ENCODE results near the gene AMOTL2.

DNA sequence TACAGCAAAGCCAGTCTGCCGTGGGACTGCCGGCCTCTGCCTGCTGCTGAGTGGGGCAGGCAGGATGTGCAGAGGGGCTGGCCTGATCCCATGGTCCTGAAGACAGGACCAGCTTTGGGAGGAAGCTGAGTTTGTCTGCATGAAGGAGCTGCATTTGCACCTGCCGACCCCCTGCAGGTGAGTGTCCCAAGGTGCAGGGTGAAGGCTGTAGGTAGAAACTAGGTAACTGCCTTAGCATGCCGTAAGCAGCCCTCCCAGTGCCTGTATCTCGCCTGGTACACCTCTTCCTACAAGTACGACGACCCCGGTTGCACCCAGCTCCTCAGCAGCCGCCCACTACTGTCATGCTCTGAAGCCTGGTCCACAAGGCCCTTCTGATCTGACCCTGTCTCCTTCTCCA lies 34.9 kb downstream of the AMOTL2 start:
- TF ChIP-seq, protein P1, sequence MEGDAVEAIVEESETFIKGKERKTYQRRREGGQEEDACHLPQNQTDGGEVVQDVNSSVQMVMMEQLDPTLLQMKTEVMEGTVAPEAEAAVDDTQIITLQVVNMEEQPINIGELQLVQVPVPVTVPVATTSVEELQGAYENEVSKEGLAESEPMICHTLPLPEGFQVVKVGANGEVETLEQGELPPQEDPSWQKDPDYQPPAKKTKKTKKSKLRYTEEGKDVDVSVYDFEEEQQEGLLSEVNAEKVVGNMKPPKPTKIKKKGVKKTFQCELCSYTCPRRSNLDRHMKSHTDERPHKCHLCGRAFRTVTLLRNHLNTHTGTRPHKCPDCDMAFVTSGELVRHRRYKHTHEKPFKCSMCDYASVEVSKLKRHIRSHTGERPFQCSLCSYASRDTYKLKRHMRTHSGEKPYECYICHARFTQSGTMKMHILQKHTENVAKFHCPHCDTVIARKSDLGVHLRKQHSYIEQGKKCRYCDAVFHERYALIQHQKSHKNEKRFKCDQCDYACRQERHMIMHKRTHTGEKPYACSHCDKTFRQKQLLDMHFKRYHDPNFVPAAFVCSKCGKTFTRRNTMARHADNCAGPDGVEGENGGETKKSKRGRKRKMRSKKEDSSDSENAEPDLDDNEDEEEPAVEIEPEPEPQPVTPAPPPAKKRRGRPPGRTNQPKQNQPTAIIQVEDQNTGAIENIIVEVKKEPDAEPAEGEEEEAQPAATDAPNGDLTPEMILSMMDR (conservative IDR thresholded peaks at IDR 0.05; ENCODE audit: low read depth in 2 of 2), result 0 out of 4 replicates have a peak, but pooled peaks of 1 of the 2 experiments have one; percentile 24
- TF ChIP-seq ZNF114 (CRISPR knock-in tag; IDR thresholded peaks at IDR 0.05) (no peak), STAT1 (IDR thresholded peaks at IDR 0.05; ENCODE audit: unreplicated experiment) (no peak), EZH2 (IDR thresholded peaks at IDR 0.05; ENCODE audit: low read depth, unreplicated experiment) (no peak), ETS1 (IDR thresholded peaks at IDR 0.05) (no peak), JUNB (IDR thresholded peaks at IDR 0.05; ENCODE audit: unreplicated experiment) (no peak), POLR2AphosphoS5 (IDR thresholded peaks at IDR 0.05; ENCODE audit: low read depth) (no peak), CREB1 (CRISPR knock-in tag; IDR thresholded peaks at IDR 0.05; ENCODE audit: low read depth) (no peak)
